ENCODE data around the gene SULF2.

The SULF2 gene

GRCh38 chr20:47782920-47783552 lies 2.2 kb downstream of the SULF2 start:
- DNase-seq, result no peak

GRCh38 chr20:47782076-47782475 lies 3.2 kb downstream of the SULF2 start:
- no peak for DNase-seq

- DNase-seq, result no peak
Observed at GRCh38 chr20:47781632-47782031, 3.6 kb downstream of the SULF2 start.

GRCh38 chr20:47780720-47781389 lies 4.4 kb downstream of the SULF2 start:
- DNase-seq, result no peak

GRCh38 chr20:47778398-47779354 lies 6.6 kb downstream of the SULF2 start:
- DNase-seq, result no peak

GRCh38 chr20:47777220-47777619 lies 8.1 kb downstream of the SULF2 start:
- DNase-seq, result no peak

- no peak for DNase-seq
Observed at GRCh38 chr20:47776639-47777038, 8.6 kb downstream of the SULF2 start.

GRCh38 chr20:47775841-47776240 lies 9.4 kb downstream of the SULF2 start:
- DNase-seq, result no peak

- DNase-seq, result no peak
Observed at GRCh38 chr20:47775039-47775438, 10.2 kb downstream of the SULF2 start.

- DNase-seq, result no peak
Observed at GRCh38 chr20:47774131-47774777, 11.0 kb downstream of the SULF2 start.

- DNase-seq, result no peak
Observed at GRCh38 chr20:47773371-47773786, 11.9 kb downstream of the SULF2 start.

GRCh38 chr20:47770935-47771334 lies 14.3 kb downstream of the SULF2 start:
- no peak for DNase-seq

GRCh38 chr20:47768016-47768824 lies 17.1 kb downstream of the SULF2 start:
- DNase-seq, result no peak

- DNase-seq, result no peak
Observed at GRCh38 chr20:47765691-47766594, 19.3 kb downstream of the SULF2 start.

- no peak for DNase-seq
Observed at GRCh38 chr20:47765271-47765670, 20.0 kb downstream of the SULF2 start.

- DNase-seq, result no peak
Observed at GRCh38 chr20:47764154-47764733, 21.0 kb downstream of the SULF2 start.

- DNase-seq, result no peak
Observed at GRCh38 chr20:47762699-47763268, 22.5 kb downstream of the SULF2 start.

GRCh38 chr20:47761482-47762047 lies 23.7 kb downstream of the SULF2 start:
- DNase-seq, result no peak

GRCh38 chr20:47760686-47761481 lies 24.4 kb downstream of the SULF2 start:
- DNase-seq, result no peak
